ENCODE data around the gene APOBEC4. TPM values are rescaled to one million over a fixed set of nuclear protein-coding genes. Genes with fewer than 3 reads are reported as not detected.
A peak's percentile ranks its signal among the peaks of the same experiment; 100 is the strongest.

The APOBEC4 gene
- total RNA-seq, 1 experiment from 2014 or later = not detected

- Histone ChIP-seq H3K27me3 (ENCODE audit: low read length) (no peaks in the 10 kb centered on the region), H3K79me2 (ENCODE audit: low read length) (peaks cover 22% of the 10 kb centered on the region), H2AFZ (ENCODE audit: low read length) (0 out of 2 replicates have a peak overlapping the region, but pooled peaks have one; percentile 33), H4K20me1 (ENCODE audit: low read length) (no peaks in the 10 kb centered on the region), H3K4me1 (ENCODE audit: insufficient read depth, low read length) (peaks cover 32% of the 10 kb centered on the region), H3K9me3 (ENCODE audit: low read length) (no peaks in the 10 kb centered on the region), H3K36me3 (ENCODE audit: low read depth, low read length) (peaks cover 19% of the 10 kb centered on the region; the same call in 1 of the 2 replicates), H3K4me2 (ENCODE audit: low read length) (peak overlapping the region; percentile 52), H3K4me3 (ENCODE audit: low read length) (no peak overlapping the region), H3K9ac (ENCODE audit: low read length) (no peak overlapping the region), H3K9me2 (replicated peaks; ENCODE audit: low read length) (no peaks in the 10 kb centered on the region), H3K27ac (ENCODE audit: low read length) (peak overlapping the region; percentile 63), H3F3A (ENCODE audit: low read length, unreplicated experiment) (peaks cover 4% of the 10 kb centered on the region)
- peak; percentile 70 for DNase-seq
- ATAC-seq = peak; percentile 78
- no TSS peak for BruUV-seq (replicated peaks)
- TF ChIP-seq EZH2 (IDR thresholded peaks at IDR 0.05; ENCODE audit: low read length, unreplicated experiment) = no peak
- TF ChIP-seq EZH2phosphoT487 (IDR thresholded peaks at IDR 0.05; ENCODE audit: borderline replicate concordance, low read length) = no peak
- peak; percentile 87 for TF ChIP-seq CTCF (conservative IDR thresholded peaks at IDR 0.05; ENCODE audit: low read depth, low read length)
- ChIA-PET POLR2A (ENCODE audit: unreplicated experiment) (interaction anchor here (0.6 to 0.7 kb wide), 2 partner anchors 14 to 65 kb away, joined by 3 to 4 read pairs; no protein-coding TSS in a partner anchor), CTCF (interaction anchor here (0.5 to 0.8 kb wide), 3 partner anchors 14 to 62 kb away, joined by 4 to 5 read pairs (median 4); no protein-coding TSS in a partner anchor)
- intact Hi-C loops (cut with micrococcal nuclease) = loop anchor here (1.0 to 5.0 kb wide), 4 partner anchors 14 to 342 kb away; no protein-coding TSS in a partner anchor
Measured at GRCh38 chr1:183622884-183623785, 30.0 kb downstream of the APOBEC4 start.

- peaks cover 4% of the 10 kb centered on the region for H3F3A ChIP-seq (ENCODE audit: low read length, unreplicated experiment)
- no peaks in the 10 kb centered on the region for H3K9me2 ChIP-seq (replicated peaks; ENCODE audit: low read length)
- POLR2A ChIA-PET (ENCODE audit: unreplicated experiment) = no interaction called here
- no peaks in the 10 kb centered on the region for H3K9me3 ChIP-seq (ENCODE audit: low read length)
- no peak for DNase-seq
- peak overlapping the region; percentile 52; the same call in 1 of the 2 replicates for H3K4me2 ChIP-seq (ENCODE audit: low read length)
- no peak overlapping the region for H2AFZ ChIP-seq (ENCODE audit: low read length)
- ATAC-seq = no peak
- peaks cover 32% of the 10 kb centered on the region for H3K4me1 ChIP-seq (ENCODE audit: insufficient read depth, low read length)
- intact Hi-C loops (cut with micrococcal nuclease) = loop anchor here (2.0 to 5.0 kb wide), 3 partner anchors 13 to 151 kb away; no protein-coding TSS in a partner anchor
- no peak for TF ChIP-seq CTCF (conservative IDR thresholded peaks at IDR 0.05; ENCODE audit: low read depth, low read length)
- TF ChIP-seq EZH2 (IDR thresholded peaks at IDR 0.05; ENCODE audit: low read length, unreplicated experiment) = no peak
- TF ChIP-seq EZH2phosphoT487 (IDR thresholded peaks at IDR 0.05; ENCODE audit: borderline replicate concordance, low read length) = no peak
- H3K27ac ChIP-seq (ENCODE audit: low read length) = no peak overlapping the region
- H3K9ac ChIP-seq (ENCODE audit: low read length) = no peak overlapping the region
- peaks cover 15% of the 10 kb centered on the region; the same call in 1 of the 2 replicates for H3K36me3 ChIP-seq (ENCODE audit: low read depth, low read length)
- H3K4me3 ChIP-seq (ENCODE audit: low read length) = no peak overlapping the region
- H4K20me1 ChIP-seq (ENCODE audit: low read length) = no peaks in the 10 kb centered on the region
- H3K79me2 ChIP-seq (ENCODE audit: low read length) = peaks cover 19% of the 10 kb centered on the region
- H3K27me3 ChIP-seq (ENCODE audit: low read length) = no peaks in the 10 kb centered on the region
- CTCF ChIA-PET = interaction anchor here (0.8 kb wide), 1 partner anchor 13 kb away, joined by 5 read pairs; no protein-coding TSS in a partner anchor
- no TSS peak for BruUV-seq (replicated peaks)
Measured at GRCh38 chr1:183622013-183622412, 31.1 kb downstream of the APOBEC4 start.

All from PC-3 (cell line).